Measurements from ENCODE around the gene DAB2IP.

The DAB2IP gene

DNA sequence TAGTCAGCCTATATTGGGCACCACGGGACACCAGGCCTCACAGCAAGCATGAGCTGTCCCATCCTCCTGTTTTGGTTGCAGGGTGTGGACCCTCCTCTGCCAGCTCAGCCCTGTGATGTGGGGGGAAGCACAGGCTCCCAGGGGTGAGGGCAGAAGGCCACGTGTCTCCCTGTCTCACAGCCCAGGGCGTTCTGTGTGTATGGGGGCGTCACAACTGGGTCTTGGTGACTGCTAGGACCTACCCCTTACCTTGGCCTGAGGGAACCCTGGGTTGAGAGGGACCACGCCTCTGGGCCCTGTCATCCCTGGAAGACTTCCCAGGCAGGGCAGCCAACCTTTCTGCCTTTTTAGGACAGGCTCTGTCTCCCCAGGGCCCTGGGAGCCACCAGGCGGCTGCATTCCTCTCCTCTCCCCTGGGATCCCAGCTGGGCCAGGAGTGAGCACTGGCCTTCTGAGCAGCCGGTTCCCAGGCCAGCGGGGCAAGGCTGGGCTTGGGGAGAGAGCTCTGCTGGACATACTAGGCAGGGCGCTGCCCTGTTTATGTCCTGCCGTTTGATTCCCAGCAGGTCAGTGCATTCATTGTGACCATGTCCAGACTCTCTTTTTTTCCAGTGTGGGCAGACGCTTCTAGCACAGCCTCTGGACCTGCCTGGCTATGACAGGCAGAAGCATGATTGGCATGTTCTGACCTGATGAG, 97.4 kb downstream of the DAB2IP start:
- no peak for DNase-seq

DNA sequence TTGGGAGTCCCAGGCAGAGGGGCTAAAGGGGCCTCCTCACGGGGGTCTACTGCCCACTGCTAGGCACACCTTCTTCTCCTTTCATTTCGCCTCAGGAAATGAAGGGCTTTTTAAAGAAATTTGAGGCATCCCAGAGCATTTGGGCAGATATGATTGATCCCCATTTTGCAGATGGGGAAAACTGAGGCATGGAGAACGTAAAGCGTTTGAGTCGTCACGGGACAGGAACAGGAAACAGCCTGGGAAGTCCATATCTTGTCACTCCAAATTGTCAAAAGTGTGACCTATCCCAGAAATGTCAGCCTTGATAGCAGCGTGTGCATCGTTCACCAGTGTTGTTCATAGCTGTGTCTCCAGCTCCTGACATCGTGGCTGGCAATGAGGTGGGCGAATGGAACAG, 98.2 kb downstream of the DAB2IP start:
- no peak for DNase-seq

DNA sequence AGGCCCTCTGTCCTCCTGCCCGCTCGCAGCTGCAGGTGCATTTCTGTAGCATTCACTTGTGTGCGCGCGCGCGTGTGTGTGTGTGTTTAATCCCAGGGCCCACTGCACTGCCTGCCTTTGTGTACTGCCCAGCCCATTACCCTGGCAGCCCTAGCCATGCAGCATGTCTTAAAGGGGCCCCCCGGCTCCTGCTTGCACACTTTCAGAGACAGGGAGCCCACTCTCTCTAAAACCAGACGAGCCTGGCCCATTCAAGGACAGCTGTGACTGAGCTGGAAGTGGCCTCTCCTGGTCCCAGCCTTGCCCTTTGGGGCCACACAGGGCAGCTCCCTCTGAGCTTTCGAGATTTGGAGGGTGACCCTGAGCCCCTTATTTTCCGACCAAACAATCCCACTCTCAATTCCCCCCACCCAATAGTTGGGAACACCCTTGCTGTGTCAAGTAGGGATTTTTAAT, 98.9 kb downstream of the DAB2IP start:
- DNase-seq: no peak

DNA sequence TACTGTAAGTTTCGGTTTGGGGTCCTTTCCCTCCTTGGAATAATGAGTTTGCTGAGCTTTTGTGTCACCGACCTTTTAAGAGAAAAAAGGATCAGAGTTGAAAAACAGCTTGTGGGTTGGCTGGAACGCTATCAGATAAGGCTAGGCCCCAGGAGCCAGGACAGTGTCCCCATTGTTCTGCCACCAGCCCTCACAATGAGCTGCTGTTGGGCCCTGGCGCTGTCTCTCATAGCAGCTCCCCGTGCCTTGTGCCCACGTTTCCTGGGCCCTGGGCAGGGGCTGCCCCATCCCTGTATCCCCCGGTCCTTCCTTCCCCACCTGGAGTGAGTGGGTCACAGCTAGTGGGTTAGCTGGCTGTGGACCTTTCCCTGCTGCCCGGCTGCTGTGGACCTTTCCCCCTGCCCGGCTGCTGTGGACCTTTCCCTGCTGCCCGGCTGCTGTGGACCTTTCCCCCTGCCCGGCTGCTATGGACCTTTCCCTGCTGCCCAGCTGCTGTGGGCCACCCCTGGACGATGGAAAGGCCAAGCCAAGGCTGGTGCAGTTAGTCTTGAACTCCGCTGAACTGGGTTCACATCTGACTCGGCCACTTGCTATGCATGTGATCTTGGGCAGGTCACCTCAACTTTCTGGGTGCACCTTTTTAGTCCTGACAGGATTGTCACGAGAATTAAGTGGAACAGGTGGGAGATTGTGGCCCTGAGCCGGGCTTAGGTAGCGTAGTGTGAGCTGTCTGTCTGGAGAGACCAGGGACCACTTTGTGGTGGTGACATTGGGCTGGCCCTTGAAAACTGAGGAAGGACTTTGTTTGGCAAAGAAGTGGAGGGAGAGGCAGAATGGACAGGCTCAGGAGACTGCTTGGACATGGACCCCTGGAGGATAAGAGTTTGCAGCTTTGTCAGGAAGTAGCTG, 99.5 kb downstream of the DAB2IP start:
- no peak for DNase-seq

DNA sequence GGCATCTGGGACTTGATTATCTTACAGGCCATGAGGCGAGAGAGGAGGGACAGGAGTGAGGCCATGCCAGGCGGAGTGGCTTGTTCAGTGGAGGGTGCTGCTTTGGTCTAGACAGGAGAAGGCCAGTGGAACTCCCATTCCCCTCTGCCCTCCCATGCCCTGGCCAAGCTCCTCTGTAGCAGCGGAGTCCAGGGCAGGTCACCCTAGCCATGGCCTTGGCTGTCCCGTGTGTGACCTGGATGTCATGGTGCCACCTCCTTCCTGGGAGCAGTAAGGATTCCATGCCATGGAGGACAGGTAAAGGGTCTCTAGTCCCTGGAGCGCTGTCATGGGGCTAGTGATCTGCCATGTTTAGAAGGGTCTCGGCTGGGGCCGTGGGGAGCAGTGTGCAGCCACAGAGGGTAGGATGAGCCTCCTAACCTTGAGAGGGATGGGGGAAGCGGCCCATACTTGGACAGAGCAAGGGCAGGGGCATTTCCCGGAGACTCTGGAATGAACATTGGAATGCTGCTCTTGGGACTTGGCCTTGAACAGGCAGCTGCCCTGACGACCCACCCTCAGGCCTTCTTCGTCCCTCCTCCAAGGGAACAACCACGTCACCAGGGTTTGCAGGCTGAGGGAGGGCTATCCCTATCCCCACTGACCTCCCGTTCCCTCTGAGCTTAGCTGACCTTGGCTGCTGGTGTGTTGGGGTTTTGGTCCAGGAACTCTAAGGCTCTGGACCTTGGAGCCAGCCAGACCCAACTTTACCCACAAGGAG, 100.4 kb downstream of the DAB2IP start:
- DNase-seq: no peak

DNA sequence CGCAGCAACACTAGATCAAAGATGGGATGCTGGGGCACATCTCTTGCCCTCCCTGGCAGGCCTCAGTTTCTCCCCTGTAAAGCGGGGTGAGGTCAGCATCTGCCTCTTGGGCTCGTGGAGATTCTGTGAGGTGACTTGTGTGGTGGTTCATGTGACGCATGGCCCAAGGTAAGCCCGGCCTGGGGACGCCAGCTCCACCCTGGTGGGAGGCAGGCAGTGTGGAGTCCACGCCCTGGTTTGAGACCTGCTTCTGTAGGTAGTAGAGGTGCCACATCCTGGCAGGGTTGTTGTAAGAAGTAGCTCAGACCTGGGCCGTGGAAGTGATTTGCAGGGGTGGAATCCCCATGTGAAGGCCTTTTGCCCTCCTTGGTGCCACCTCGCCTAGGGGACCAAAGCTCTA, 101.5 kb downstream of the DAB2IP start:
- no peak for DNase-seq

DNA sequence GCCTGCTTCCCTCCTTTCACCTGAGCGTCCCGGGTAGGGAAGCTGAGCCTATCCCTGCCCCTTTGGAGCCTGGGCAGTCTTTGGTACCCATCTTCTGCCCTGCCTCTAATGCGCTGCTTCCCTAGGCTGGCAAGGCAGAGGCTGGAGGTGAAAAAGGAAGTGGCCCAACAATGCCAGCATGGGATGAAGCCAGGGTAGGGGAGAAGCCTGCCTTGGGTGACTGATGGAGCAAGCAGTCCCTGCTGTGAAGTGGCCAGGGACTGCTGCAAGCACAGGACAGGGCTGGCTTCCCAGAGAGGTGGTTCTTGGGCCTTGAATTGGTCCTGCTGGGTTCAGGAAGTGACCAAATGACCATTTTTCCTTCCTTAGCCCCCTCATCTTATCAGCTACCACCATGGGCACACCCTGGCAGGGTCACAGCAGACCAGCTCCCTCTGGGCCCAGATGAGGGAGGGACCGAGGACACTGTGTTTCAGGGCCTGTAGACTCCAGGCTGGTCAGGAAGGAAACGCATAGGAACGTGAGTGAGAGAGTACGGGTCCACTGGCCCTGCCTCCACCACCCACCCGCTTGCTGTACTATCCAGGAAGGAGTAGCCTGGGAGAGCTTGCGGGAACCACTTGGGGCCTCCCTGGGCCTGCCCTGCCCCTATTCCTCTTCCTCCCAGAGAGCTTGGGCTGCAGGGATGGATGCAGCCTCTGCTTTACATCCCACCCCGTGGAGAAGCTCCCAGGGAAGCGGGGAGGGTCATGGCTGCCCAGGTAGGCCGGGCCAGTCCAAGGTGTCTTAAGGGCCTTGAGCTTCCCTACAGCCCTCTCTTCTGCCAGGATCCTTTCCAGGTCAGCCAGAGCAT, 102.6 kb downstream of the DAB2IP start:
- DNase-seq: no peak

DNA sequence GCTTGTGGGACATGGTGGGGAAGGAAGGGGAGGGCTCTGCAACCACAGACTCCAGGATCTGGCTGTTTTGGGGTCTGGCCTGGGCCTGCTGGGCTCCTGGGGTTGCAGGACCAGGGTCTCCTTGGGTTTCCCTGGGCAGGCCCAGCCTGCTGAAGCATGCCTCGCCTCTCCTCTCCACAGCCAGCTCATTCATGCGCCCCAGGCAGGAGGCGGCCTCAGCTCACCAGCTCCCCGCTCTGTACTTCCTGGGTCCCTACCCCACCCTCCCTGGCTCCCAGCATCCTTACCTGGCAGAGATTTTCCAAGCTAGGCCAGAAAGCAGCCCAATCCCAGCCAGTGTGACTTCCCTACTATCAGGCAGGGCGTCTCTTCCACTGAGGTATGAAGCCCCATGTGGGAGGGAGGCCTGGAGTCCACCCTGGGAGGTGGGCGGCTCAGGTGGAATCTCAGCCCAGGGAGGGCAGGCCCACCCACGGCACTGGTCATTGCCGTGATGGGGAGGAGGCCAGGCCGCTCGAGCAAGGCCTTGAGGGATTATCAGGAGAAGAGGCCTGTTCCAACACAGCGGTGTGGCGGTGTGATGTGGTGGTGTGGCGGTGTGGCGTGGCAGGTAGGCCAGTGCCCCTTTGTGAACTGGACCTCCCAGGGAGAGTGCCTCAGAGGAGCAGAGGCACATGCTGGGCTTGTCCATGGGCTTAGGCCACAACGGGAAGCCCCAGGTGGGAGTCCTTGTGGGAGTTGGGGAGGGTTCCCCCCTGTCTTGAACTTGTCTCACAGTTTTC, 103.4 kb downstream of the DAB2IP start:
- DNase-seq: no peak

DNA sequence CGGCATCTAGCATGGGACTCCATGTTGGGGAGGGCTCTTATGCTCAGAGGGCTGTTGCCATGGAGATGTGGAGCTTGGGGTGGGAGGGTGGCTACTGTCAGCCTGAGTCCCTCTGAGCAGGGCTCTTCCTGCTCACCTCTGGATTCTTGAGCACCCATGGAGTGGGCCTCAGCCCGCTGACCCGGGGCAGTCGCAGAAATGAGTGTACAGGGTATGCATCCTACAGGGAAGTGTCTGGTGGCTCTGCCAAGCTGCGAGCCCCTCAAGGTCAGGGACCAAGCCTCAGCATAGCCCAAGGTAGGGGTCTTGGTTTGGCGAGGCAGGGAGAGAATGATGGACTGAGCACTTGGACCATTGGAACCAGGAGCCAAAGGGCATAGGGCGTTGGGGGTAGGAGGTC, 104.1 kb downstream of the DAB2IP start:
- no peak for DNase-seq

DNA sequence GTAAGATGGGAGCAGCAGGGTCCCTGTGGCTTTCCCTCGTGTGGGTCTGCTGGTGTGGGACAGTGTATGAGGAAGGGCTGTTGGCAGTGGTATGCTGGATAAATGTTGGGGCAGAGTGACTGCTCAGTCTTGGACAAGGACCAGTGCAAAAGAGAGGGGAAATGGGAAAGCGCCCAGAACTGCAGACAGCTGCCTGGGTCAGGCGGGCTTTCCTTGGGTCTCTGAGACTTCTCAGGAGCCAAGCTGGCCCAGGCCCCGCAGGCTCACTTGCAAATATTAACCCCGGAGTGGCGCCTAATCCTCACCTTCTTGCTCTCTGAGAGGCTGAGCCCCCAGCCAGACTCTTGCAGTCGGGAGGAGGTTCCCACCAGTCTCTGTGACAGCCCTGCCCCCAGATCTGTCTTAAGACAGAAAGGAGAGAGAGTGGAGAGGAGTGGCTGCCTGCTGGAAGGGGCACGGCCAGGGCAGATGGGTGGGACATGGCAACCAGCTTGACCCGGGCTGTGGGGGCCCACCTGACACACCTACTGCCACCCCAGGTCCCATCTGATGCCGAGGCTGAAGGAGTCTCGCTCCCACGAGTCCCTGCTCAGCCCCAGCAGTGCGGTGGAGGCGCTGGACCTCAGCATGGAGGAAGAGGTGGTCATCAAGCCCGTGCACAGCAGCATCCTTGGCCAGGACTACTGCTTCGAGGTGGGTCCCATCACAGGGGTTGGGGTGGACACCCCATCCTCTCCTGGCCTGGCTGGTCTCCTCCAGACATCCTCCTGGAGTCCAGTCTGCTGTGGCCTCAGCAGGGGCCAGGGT, 105.2 kb downstream of the DAB2IP start:
- peak; percentile 3 for DNase-seq

DNA sequence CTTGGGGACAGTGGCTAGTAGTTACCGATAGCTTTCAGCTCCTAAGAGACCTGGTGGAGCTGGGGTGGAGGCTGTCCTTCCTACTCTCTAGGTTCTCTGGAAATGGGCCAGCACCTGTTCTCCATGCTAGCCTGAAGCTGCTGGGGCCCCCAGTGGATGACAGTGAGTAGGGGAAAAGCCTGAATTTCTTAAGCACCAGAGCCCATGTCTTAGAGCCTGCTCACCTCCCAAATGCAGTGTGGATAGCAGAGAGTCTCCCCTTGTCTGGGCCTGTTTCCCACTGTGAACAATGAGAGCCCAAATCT, 105.8 kb downstream of the DAB2IP start:
- no peak for DNase-seq

DNA sequence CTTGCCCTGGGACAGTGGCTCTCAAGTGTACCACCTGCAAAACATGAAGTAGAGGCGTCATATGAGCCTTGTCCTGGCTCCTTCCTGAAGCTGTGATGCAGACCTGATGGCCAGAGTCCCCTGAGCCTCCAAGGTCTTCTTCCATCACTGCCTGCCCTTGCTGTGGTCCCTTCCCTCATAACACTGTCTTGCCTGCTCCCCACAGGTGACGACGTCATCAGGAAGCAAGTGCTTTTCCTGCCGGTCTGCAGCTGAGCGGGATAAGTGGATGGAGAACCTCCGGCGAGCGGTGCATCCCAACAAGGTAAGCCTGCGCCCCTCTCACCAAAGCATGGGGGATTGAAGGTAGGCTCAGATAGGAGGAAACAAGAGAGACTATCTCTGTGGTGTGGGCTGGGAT, 107.3 kb downstream of the DAB2IP start:
- DNase-seq: no peak

DNA sequence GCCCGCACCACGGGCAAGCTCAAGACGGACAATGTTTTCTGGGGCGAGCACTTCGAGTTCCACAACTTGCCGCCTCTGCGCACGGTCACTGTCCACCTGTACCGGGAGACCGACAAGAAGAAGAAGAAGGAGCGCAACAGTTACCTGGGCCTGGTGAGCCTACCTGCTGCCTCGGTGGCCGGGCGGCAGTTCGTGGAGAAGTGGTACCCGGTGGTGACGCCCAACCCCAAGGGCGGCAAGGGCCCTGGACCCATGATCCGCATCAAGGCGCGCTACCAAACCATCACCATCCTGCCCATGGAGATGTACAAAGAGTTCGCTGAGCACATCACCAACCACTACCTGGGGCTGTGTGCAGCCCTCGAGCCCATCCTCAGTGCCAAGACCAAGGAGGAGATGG, 108.6 kb downstream of the DAB2IP start:
- DNase-seq: no peak

DNA sequence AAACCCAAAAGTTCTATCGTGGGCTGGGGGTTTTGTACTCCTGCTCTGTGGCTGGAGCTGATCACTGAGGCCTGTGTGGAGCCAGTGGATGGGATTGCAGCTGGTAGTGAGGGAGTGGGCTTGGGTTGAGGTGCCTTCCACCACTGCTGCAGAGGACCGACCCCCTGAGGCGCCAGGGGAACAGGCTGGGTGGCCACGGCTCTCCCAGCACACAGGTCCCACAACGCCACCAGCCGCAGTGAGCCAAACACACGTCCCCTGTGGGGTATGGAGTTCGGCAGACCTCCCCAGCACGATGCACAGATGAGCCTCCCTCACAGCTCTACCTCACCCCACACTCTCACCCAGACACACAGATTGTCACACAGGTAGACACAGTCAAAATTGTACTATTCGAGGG, 109.1 kb downstream of the DAB2IP start:
- no peak for DNase-seq

DNA sequence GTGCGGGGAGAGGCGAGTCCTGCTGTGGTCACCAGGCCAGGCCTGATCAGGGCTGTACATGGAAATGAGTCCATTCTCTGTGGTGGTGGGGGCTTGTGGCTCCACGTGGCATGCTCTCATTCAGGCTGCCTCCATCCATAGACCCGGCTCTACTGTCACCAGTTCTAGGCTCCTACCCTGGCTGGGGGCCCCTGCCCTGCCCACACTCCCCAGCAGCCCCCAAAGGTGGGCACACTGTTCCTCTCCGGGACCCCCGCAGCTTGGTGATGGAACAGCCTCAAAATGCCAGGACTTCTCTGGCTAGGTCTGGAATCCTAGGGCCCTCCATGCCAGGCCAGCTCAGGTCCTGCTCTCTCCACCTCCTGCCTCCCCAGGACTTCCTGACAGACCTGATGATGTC, 111.7 kb downstream of the DAB2IP start:
- no peak for DNase-seq

DNA sequence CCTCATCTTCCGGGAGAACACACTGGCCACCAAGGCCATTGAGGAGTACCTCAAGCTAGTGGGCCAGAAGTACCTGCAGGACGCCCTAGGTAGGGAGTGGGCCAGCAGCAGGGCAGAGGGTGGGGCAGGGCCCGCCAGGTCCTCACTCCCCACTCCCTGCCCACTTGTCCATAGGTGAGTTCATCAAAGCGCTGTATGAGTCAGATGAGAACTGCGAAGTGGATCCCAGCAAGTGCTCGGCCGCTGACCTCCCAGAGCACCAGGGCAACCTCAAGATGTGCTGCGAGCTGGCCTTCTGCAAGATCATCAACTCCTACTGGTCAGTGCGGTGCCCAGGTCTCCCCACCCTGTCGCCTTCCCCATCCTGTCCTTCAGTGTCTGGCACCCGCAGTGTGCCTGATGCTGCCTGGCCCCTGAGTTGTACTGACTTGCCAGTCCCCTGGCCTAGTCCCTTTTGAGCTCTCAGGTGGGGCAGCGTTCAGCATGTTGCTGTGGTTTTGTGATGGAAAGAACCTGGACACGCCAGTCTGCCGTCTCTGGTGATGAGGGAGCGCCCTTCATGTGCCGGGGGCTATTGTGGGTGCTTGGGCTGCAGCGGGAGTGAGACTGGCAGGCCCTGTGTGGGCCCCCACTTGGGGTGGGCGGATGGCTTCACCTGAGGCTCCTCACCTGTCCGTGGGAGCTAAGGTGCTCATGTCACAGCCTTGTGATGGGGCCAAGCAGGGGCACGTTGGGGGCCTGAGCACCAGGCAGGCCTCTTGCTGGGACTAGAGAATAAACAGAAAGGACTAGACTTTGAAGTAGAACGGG, 112.3 kb downstream of the DAB2IP start:
- no peak for DNase-seq

DNA sequence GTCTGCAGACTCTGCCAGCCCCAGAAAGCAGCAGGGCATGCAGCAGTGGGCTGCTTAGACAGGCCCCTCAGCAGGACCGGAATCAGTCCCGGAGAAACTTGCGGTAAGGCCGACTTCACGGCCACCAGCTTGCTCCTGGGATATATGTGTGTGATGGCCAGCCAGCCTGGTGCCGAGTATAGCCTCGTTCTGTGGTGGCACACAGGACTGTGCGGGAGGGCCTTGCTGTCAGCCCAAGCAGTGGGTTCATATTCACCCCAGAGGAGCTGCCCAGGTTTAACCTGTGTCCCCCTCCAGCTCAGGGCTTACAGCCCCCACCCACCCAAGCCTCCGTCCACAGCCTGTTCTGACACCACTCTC, 112.9 kb downstream of the DAB2IP start:
- DNase-seq: no peak

DNA sequence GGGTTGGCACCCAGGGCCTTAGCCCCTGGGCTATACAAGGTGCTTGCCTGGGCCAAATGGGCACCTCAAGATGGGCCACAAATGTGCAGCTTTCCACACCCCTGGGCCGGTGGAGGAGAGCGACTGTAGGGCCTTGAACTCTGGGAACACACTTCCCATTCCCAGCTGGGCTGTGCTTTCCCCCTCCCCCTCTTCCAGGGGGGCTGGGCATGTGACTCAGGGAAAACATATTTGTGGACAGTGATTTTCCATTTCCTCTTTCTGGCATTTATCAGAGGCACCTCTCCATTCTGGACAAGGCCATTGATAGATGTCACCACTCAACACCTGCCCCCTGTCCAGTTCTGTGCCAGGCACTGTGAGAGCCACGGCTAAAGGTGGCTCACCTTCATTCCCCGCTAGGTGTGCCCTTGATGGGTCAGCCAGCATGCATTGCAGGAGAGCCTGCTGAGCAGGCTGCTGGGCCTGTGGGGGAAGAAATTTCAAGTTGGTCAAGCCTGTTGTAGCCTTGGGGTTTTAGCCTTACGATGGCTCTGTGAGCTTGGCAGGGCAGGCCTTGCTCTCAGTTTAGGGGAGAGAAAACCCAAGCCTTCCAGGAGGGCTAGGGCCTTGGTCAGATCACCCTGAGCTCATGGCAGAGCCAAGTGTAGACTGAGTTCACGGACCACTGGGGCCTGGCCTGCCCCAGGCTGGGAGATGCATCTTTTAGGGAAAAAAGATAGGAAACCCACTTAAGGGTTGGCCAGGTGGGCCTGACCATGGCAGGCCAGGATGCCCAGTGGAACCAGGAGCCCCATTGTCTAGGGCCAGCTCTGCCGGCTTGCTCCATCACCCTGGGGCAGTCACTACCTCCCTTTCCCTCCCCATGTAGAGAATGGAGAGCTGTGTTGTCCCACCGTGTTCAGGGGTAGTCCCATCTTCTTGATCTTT, 113.9 kb downstream of the DAB2IP start:
- DNase-seq: no peak

DNA sequence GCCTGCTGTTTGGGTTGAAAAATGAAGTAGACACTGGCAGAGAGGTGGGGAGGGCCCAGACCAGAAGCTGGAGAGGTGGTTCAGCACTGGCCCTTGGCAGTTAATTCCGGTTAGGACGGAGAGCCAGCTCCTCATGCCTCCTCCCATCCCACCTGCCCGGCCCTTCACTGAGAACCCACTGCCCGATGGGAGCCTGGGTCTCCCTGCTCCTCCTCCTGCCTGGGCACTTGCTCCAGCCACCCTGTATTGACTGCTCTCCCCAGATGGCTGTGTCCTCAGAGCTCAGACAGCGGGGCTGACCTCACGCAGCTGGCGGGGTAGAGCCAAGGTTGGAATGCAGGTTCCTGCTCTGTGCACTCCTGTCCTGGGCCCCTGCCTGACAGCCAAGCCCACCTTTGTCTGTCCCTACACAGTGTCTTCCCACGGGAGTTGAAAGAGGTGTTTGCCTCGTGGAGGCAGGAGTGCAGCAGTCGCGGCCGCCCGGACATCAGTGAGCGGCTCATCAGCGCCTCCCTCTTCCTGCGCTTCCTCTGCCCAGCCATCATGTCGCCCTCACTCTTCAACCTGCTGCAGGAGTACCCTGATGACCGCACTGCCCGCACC, 114.7 kb downstream of the DAB2IP start:
- DNase-seq: no peak
